ENCODE data around the gene MSLN.

MSLN gene

GRCh38 chr16:761625-762513 is 1.3 kb downstream of the MSLN start:
- POLR2A ChIA-PET: no interaction called here
- no peak for TF ChIP-seq CTCF (IDR thresholded peaks at IDR 0.05; ENCODE audit: control extremely low read depth, extremely low read depth, low read depth, missing control alignments)
- CTCF ChIA-PET: interaction anchor here (2.1 kb wide), 1 partner anchor 12 kb away, joined by 5 read pairs; no protein-coding TSS in a partner anchor
- DNase-seq (ENCODE audit: extremely low spot score): no peak

- DNase-seq (ENCODE audit: extremely low spot score): no peak
- ChIA-PET POLR2A (no interaction called here), CTCF (no interaction called here)
- no peak for TF ChIP-seq CTCF (IDR thresholded peaks at IDR 0.05; ENCODE audit: control extremely low read depth, extremely low read depth, low read depth, missing control alignments)
Measured at GRCh38 chr16:762595-763268, 2.2 kb downstream of the MSLN start.

- no peak for DNase-seq (ENCODE audit: extremely low spot score)
- TF ChIP-seq CTCF (IDR thresholded peaks at IDR 0.05; ENCODE audit: control extremely low read depth, extremely low read depth, low read depth, missing control alignments): no peak
- CTCF ChIA-PET: no interaction called here
- POLR2A ChIA-PET: no interaction called here
Measured at GRCh38 chr16:763369-764183, 3.0 kb downstream of the MSLN start.

GRCh38 chr16:764184-764750 is 3.7 kb downstream of the MSLN start:
- CTCF ChIA-PET: no interaction called here
- no peak for DNase-seq (ENCODE audit: extremely low spot score)
- POLR2A ChIA-PET: no interaction called here
- TF ChIP-seq CTCF (IDR thresholded peaks at IDR 0.05; ENCODE audit: control extremely low read depth, extremely low read depth, low read depth, missing control alignments): no peak

- no peak for TF ChIP-seq CTCF (IDR thresholded peaks at IDR 0.05; ENCODE audit: control extremely low read depth, extremely low read depth, low read depth, missing control alignments)
- no peak for DNase-seq (ENCODE audit: extremely low spot score)
- POLR2A ChIA-PET: no interaction called here
- CTCF ChIA-PET: no interaction called here
Measured at GRCh38 chr16:764848-765487, 4.4 kb downstream of the MSLN start.

GRCh38 chr16:765488-765865 is 4.9 kb downstream of the MSLN start:
- CTCF ChIA-PET: no interaction called here
- DNase-seq (ENCODE audit: extremely low spot score): no peak
- no peak for TF ChIP-seq CTCF (IDR thresholded peaks at IDR 0.05; ENCODE audit: control extremely low read depth, extremely low read depth, low read depth, missing control alignments)
- POLR2A ChIA-PET: no interaction called here
